K562 (cell line): ENCODE measurements around the gene JMJD1C. TPM values are rescaled to one million over a fixed set of nuclear protein-coding genes. Genes with fewer than 3 reads are reported as not detected.
A peak's percentile ranks its signal among the peaks of the same experiment; 100 is the strongest.

Experiments used
- DDX20 ChIP-seq: fragments of 450-650 bp; IDR thresholded peaks from 2 replicates; pipeline ENCODE4 v1.6.1; 2016; ENCODE audit warnings: missing genetic modification characterization, low read depth, mild to moderate bottlenecking, missing compliant biosample characterization, moderate library complexity
- HNRNPH1 ChIP-seq: fragments of 200-400 bp; formaldehyde crosslinking; optimal IDR thresholded peaks from 2 replicates; pipeline ENCODE3; 2017; ENCODE audit warnings: low read depth, mild to moderate bottlenecking, low read length, moderate library complexity
- PHB ChIP-seq: fragments of 250-450 bp; sonication (Bioruptor Pico); IDR thresholded peaks from 2 replicates; pipeline ENCODE4 v1.5.0; 2021
- RFX1 ChIP-seq: fragments of 450-650 bp; IDR thresholded peaks from 2 replicates; pipeline ENCODE4 v1.6.1; 2016; ENCODE audit warnings: mild to moderate bottlenecking, moderate library complexity
- RNF2 ChIP-seq: sonication (generic); IDR thresholded peaks from 2 replicates; pipeline ENCODE4 v1.6.1; 2016
- TAF1 ChIP-seq: IDR thresholded peaks from 2 replicates; pipeline ENCODE4 v1.6.1; 2011; ENCODE audit warnings: mild to moderate bottlenecking, low read length, moderate library complexity; ENCODE audit not compliant: insufficient read depth, control insufficient read depth, severe bottlenecking; ENCODE audit errors: extremely low read depth
- YY1 ChIP-seq, 3 experiments: IDR thresholded peaks; 2 replicates each; pipeline ENCODE4 v1.6.1; 2011; ENCODE audit warnings: low read length in 2 of 3, mild to moderate bottlenecking in 2 of 3, moderate library complexity in 2 of 3, borderline replicate concordance in 1 of 3, control low read depth in 1 of 3, low read depth in 1 of 3; ENCODE audit not compliant: insufficient read depth in 3 of 3, insufficient replicate concordance in 2 of 3, control insufficient read depth in 1 of 3, insufficient read length in 1 of 3; ENCODE audit errors: extremely low read depth in 1 of 3
- ZNF146 ChIP-seq: IDR thresholded peaks from one replicate; pipeline ENCODE4 v1.6.1; 2018; ENCODE audit warnings: missing compliant biosample characterization; ENCODE audit not compliant: unreplicated experiment
- ZNF224 ChIP-seq: sonication (generic); formaldehyde crosslinking; IDR thresholded peaks from 2 replicates; pipeline ENCODE4 v1.8.0; 2022; ENCODE audit warnings: mild to moderate bottlenecking, missing genetic modification reagents
- polyA plus RNA-seq, 8 experiments: library from polyadenylated mRNA; depleted of rRNA in 4 of 8; stranded (reverse) in 5 of 8; unstranded in 3 of 8; fragments of >200 nt; fragmentation: Nextera tagmentation in 2 of 8; fragmentation: Illumina TruSeq in 1 of 8; extraction: Ambion mirVana in 2 of 8; extraction: Trizol in 1 of 8; gene quantifications; 2 replicates each; pipeline versions ENCODE4 v1.2.1 to v1.2.3, GENCODE V29; 2011 to 2014; ENCODE audit warnings: inconsistent platforms in 1 of 8, missing spikeins in 1 of 8
- total RNA-seq, 7 experiments: library from RNA; depleted of rRNA in 6 of 7; stranded (reverse); fragments of >200 nt in 6 of 7; fragmentation: Illumina TruSeq in 2 of 7; extraction: Trizol in 2 of 7; gene quantifications; 2 replicates each; pipeline versions ENCODE4 v1.2.1 to v1.2.3, GENCODE V29; 2011 to 2021; ENCODE audit warnings: low replicate concordance in 1 of 7
- TF ChIP-seq, protein P1 (sequence below): sonication (generic); formaldehyde crosslinking; IDR thresholded peaks from 2 replicates; pipeline ENCODE4 v1.8.0; 2022; ENCODE audit warnings: mild to moderate bottlenecking, missing genetic modification reagents
- TF ChIP-seq, protein P2 (sequence below): sonication (generic); formaldehyde crosslinking; IDR thresholded peaks from 2 replicates; pipeline ENCODE4 v1.8.0; 2022; ENCODE audit warnings: mild to moderate bottlenecking, missing genetic modification reagents, borderline replicate concordance
- TF ChIP-seq, protein P3 (sequence below): sonication (generic); formaldehyde crosslinking; IDR thresholded peaks from 2 replicates; pipeline ENCODE4 v1.8.0; 2022; ENCODE audit warnings: mild to moderate bottlenecking, missing genetic modification reagents
- TF ChIP-seq, protein P4 (sequence below): fragments of 200-400 bp; formaldehyde crosslinking; IDR thresholded peaks from 2 replicates; pipeline ENCODE4 v1.6.1; 2017; ENCODE audit warnings: mild to moderate bottlenecking, low read depth, low read length, moderate library complexity
- TF ChIP-seq, protein P5 (sequence below): sonication (generic); formaldehyde crosslinking; IDR thresholded peaks from 2 replicates; pipeline ENCODE4 v1.8.0; 2022; ENCODE audit warnings: mild to moderate bottlenecking, missing genetic modification reagents

Gene JMJD1C
- total and polyA plus RNA-seq, 9 of the 15 experiments (the other 6 are each of a cell fraction or from before 2014, with no cell fraction given), result 25.3 to 68.0 (median 47.2) TPM

DNA sequence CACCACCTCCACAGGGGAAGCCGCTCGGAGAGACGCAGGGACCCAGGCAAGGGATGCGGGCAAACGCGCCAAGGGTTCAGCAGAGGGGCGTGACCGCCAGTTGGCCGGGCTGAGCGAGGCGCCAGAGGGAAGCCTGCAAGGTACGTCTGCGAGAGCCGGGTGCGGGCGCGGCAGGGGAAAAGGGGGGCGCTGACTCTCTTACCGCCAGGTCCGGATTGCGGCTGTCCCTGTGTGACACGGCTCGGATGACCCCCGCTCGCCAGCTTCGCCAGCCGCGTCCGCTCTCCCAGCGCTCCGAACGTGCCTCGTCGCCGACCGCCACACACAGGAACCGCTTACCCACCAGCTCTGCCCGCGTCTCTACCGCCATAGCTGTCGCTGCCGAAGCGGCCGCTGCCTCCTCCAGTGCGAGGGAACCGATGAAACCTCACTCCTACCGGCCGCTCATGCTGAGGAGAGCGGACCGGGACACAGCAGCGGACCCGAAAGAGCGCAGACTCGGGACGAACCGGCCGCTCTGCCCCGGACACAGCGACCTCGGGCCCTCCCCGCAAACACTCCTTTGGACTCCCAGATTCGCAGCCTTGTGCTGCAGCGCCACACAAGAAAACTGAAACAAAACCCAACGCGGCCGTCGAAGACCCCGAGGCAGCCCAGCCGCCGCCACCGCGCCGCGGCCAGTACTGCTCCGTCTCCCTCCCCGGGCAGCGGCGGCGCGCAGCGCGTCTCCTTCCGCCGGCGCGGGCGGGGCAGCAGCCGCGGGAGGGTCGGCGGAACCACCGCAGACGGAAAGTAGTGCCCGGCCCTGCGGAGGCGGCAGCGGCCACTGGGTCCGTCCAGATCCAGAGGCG, at the start of gene JMJD1C (continued):
- TF ChIP-seq, protein P1, sequence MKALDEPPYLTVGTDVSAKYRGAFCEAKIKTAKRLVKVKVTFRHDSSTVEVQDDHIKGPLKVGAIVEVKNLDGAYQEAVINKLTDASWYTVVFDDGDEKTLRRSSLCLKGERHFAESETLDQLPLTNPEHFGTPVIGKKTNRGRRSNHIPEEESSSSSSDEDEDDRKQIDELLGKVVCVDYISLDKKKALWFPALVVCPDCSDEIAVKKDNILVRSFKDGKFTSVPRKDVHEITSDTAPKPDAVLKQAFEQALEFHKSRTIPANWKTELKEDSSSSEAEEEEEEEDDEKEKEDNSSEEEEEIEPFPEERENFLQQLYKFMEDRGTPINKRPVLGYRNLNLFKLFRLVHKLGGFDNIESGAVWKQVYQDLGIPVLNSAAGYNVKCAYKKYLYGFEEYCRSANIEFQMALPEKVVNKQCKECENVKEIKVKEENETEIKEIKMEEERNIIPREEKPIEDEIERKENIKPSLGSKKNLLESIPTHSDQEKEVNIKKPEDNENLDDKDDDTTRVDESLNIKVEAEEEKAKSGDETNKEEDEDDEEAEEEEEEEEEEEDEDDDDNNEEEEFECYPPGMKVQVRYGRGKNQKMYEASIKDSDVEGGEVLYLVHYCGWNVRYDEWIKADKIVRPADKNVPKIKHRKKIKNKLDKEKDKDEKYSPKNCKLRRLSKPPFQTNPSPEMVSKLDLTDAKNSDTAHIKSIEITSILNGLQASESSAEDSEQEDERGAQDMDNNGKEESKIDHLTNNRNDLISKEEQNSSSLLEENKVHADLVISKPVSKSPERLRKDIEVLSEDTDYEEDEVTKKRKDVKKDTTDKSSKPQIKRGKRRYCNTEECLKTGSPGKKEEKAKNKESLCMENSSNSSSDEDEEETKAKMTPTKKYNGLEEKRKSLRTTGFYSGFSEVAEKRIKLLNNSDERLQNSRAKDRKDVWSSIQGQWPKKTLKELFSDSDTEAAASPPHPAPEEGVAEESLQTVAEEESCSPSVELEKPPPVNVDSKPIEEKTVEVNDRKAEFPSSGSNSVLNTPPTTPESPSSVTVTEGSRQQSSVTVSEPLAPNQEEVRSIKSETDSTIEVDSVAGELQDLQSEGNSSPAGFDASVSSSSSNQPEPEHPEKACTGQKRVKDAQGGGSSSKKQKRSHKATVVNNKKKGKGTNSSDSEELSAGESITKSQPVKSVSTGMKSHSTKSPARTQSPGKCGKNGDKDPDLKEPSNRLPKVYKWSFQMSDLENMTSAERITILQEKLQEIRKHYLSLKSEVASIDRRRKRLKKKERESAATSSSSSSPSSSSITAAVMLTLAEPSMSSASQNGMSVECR (CRISPR knock-in tag), result peak; percentile 86
- TF ChIP-seq, protein P2, sequence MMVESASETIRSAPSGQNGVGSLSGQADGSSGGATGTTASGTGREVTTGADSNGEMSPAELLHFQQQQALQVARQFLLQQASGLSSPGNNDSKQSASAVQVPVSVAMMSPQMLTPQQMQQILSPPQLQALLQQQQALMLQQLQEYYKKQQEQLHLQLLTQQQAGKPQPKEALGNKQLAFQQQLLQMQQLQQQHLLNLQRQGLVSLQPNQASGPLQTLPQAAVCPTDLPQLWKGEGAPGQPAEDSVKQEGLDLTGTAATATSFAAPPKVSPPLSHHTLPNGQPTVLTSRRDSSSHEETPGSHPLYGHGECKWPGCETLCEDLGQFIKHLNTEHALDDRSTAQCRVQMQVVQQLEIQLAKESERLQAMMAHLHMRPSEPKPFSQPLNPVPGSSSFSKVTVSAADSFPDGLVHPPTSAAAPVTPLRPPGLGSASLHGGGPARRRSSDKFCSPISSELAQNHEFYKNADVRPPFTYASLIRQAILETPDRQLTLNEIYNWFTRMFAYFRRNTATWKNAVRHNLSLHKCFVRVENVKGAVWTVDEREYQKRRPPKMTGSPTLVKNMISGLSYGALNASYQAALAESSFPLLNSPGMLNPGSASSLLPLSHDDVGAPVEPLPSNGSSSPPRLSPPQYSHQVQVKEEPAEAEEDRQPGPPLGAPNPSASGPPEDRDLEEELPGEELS (CRISPR knock-in tag), result peak; percentile 77; the same call in 1 of the 2 replicates
- TF ChIP-seq ZNF224 (CRISPR knock-in tag) (peak; percentile 78; the same call in 1 of the 2 replicates), HNRNPH1 (no peak), PHB (CRISPR knock-in tag) (0 out of 2 replicates have a peak, but pooled peaks have one; percentile 36), ZNF146 (CRISPR knock-in tag) (no peak), TAF1 (peak; percentile 90), RFX1 (no peak), DDX20 (no peak), RNF2 (peak; percentile 32; the same call in 1 of the 2 replicates), YY1 (IDR thresholded peaks at IDR 0.05; ENCODE audit: borderline replicate concordance in 1 of 3, control insufficient read depth in 1 of 3, extremely low read depth in 1 of 3, insufficient read depth in 3 of 3, insufficient read length in 1 of 3, insufficient replicate concordance in 2 of 3, low read depth in 1 of 3, low read length in 2 of 3) (peak in 2 of 3 experiments; percentile 72 to 77)
- TF ChIP-seq, protein P3, sequence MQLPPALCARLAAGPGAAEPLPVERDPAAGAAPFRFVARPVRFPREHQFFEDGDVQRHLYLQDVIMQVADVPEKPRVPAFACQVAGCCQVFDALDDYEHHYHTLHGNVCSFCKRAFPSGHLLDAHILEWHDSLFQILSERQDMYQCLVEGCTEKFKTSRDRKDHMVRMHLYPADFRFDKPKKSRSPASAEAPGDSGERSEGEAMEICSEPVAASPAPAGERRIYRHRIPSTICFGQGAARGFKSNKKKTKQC (CRISPR knock-in tag), result no peak; the same call in 1 of the 2 replicates
- TF ChIP-seq, protein P4, sequence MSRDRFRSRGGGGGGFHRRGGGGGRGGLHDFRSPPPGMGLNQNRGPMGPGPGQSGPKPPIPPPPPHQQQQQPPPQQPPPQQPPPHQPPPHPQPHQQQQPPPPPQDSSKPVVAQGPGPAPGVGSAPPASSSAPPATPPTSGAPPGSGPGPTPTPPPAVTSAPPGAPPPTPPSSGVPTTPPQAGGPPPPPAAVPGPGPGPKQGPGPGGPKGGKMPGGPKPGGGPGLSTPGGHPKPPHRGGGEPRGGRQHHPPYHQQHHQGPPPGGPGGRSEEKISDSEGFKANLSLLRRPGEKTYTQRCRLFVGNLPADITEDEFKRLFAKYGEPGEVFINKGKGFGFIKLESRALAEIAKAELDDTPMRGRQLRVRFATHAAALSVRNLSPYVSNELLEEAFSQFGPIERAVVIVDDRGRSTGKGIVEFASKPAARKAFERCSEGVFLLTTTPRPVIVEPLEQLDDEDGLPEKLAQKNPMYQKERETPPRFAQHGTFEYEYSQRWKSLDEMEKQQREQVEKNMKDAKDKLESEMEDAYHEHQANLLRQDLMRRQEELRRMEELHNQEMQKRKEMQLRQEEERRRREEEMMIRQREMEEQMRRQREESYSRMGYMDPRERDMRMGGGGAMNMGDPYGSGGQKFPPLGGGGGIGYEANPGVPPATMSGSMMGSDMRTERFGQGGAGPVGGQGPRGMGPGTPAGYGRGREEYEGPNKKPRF, result no peak
- TF ChIP-seq, protein P5, sequence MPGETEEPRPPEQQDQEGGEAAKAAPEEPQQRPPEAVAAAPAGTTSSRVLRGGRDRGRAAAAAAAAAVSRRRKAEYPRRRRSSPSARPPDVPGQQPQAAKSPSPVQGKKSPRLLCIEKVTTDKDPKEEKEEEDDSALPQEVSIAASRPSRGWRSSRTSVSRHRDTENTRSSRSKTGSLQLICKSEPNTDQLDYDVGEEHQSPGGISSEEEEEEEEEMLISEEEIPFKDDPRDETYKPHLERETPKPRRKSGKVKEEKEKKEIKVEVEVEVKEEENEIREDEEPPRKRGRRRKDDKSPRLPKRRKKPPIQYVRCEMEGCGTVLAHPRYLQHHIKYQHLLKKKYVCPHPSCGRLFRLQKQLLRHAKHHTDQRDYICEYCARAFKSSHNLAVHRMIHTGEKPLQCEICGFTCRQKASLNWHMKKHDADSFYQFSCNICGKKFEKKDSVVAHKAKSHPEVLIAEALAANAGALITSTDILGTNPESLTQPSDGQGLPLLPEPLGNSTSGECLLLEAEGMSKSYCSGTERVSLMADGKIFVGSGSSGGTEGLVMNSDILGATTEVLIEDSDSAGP, result no peak
